NCI-H1436 treated with DMSO at 0.1 percent for 48 hours (cell line): ENCODE data around the gene SLC49A4.

Experiments used
- DNase-seq: peaks from one replicate; lab custom pipeline; 2025; lab: John Stamatoyannopoulos, UW

The SLC49A4 gene

DNA sequence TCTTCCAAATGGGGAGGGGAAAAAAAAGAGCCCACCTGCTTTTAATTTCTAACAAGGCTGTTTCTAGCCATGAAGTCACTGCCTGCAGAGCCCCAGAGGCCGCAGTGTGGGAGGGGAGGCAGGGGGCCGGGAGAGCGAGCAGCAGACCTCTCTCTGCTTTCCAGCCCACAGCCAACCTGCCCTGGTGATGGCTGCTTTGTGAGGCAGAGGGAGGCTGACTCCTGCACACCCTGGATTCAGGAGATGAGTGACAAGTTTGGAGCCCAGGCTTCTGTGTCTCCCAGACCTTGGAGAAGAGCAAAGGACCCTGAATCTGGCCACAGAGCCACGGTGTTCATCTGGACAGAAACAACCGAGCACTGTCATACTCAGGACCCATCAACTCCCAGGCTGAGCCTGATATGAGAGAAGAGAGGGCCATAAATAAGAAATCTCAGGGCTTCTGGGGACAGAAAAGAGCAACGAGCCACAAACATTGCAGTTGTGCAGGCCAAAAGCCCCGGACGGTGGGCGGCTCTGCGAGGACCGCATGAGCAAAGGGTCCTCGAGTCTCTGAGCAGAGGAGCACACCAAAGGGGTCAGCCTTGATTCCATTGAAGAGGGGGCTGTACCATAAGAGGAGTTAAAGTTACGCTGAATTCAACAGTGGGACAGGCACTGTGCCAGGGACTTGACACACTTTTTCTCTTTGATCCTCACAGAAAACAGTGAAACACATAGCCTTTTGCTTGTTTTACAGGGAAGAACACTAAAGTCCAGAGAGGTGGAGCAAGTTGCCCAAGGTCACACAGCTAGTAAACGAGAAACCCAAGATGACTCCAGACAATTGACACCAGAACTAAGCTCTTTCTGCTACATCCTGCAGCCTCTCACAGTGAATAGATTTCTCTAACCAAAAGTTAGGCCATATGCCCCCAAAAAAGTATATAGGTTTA lies 135.5 kb downstream of the SLC49A4 start:
- no peak for DNase-seq
